ENCODE measurements around the gene USP6.

DNA sequence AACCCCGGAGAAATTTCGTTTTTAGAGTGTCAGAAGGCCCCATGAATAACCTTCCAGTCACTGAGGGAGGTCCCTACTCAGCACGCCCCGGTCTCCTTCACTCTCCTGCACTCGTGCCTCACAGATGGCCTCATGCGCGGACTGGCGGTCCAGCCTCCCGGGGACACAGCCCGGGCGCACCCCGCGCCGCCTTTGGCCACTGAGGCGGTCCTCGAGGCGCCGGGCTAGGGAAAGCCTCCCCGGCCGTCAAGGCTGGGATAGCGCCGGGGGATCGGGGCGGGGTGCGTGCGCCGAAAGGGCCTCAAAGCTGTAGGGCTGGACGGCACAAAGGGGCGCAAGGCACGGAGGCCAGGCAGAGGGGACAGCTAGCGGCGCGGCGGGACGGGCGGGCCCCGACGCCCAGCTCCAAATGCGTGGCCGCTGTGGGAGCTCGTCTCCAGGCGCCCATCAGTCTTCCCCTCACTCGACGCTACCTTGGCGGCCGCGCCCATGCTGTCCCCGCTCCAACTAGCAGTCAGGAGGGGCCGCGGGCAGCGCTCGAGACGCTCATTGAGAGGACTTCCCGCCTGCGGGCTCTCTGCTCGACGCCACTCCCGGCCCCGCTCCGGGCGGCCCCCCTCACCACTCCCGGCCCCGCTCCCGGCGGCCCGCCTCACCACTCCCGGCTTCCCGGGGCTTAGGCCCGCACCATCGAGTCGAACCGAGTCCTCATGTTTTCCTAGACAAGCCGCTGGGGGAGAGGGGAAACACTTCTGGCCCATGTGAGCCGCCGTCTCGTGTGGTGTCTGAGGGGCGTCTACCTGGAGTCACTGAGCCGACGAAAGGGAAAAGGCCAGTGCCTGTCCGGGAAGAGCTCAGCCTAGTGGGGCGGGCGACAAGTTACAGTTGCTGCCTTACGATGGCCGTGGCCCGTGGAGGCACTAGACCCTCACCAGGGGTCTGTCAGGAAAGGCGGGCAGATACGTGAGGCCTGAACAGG is at the start of gene USP6:
- TF ChIP-seq, protein P1, sequence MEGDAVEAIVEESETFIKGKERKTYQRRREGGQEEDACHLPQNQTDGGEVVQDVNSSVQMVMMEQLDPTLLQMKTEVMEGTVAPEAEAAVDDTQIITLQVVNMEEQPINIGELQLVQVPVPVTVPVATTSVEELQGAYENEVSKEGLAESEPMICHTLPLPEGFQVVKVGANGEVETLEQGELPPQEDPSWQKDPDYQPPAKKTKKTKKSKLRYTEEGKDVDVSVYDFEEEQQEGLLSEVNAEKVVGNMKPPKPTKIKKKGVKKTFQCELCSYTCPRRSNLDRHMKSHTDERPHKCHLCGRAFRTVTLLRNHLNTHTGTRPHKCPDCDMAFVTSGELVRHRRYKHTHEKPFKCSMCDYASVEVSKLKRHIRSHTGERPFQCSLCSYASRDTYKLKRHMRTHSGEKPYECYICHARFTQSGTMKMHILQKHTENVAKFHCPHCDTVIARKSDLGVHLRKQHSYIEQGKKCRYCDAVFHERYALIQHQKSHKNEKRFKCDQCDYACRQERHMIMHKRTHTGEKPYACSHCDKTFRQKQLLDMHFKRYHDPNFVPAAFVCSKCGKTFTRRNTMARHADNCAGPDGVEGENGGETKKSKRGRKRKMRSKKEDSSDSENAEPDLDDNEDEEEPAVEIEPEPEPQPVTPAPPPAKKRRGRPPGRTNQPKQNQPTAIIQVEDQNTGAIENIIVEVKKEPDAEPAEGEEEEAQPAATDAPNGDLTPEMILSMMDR (conservative IDR thresholded peaks at IDR 0.05; ENCODE audit: low read depth, low read length): no peak
- TF ChIP-seq EZH2phosphoT487 (IDR thresholded peaks at IDR 0.05; ENCODE audit: borderline replicate concordance, low read length): no peak
